AG10803 (cell line): Measurements from ENCODE around the gene CCND2.

Source experiments
- DNase-seq: peaks from one replicate; pipeline ENCODE4 v3.0.0; 2010; ENCODE audit warnings: low read depth
- H3K4me3 ChIP-seq: 2 replicates; pipeline ENCODE4 v1.5.1; 2011; ENCODE audit warnings: mild to moderate bottlenecking, low read length, control low read depth
- CTCF ChIP-seq: conservative IDR thresholded peaks from 2 replicates; pipeline ENCODE4 v1.5.1; 2011; ENCODE audit warnings: mild to moderate bottlenecking, low read length, control low read depth, inconsistent platforms

The CCND2 gene

GRCh38 chr12:4273652-4274395 lies at the start of gene CCND2:
Gene CCND2, plus strand, starts transcription at chr12:4273762. Its CDS starts 279 bp downstream, at chr12:4274041.
- peak; percentile 28 for DNase-seq
- TF ChIP-seq CTCF, result no peak
- peak within 1 kb of the TSS; percentile 48 for H3K4me3 ChIP-seq

- no peak for DNase-seq
- no peak for TF ChIP-seq CTCF
These were observed 49.2 kb upstream of the CCND2 start for GRCh38 chr12:4224206-4224889.

GRCh38 chr12:4225571-4225970 lies 48.0 kb upstream of the CCND2 start:
- no peak overlapping the region for H3K4me3 ChIP-seq
- no peak for TF ChIP-seq CTCF
- DNase-seq, result no peak

More at GRCh38 chr12:4224206-4224889, 49.2 kb upstream of the CCND2 start:
- no peak overlapping the region for H3K4me3 ChIP-seq

- TF ChIP-seq CTCF, result no peak
- no peak overlapping the region for H3K4me3 ChIP-seq
- DNase-seq, result no peak
These were observed 46.5 kb upstream of the CCND2 start for GRCh38 chr12:4227046-4227445.

GRCh38 chr12:4228122-4228580 lies 45.4 kb upstream of the CCND2 start:
- TF ChIP-seq CTCF, result no peak
- H3K4me3 ChIP-seq, result no peak overlapping the region
- DNase-seq, result no peak

GRCh38 chr12:4230526-4230925 lies 43.0 kb upstream of the CCND2 start:
- no peak for DNase-seq
- TF ChIP-seq CTCF, result no peak
- no peak overlapping the region for H3K4me3 ChIP-seq

GRCh38 chr12:4238577-4238976 lies 35.0 kb upstream of the CCND2 start:
- H3K4me3 ChIP-seq, result no peak overlapping the region
- no peak for TF ChIP-seq CTCF

More at GRCh38 chr12:4238577-4238976, 35.0 kb upstream of the CCND2 start:
- no peak for DNase-seq
